ENCODE results near the gene CAMKK1.

Gene CAMKK1

GRCh38 chr17:3895354-3895753 lies 2.5 kb upstream of the CAMKK1 start:
- no peak for DNase-seq

GRCh38 chr17:3894911-3895343 lies 2.1 kb upstream of the CAMKK1 start:
- DNase-seq = no peak

- no peak for DNase-seq
Observed at GRCh38 chr17:3894188-3894587, 1.3 kb upstream of the CAMKK1 start.

GRCh38 chr17:3893720-3894116 lies 865 bp upstream of the CAMKK1 start:
- no peak for DNase-seq

- DNase-seq = peak; percentile 14
Observed at GRCh38 chr17:3892095-3892998, 506 bp downstream of the CAMKK1 start.

- no peak for DNase-seq
Observed at GRCh38 chr17:3891626-3892094, 1.2 kb downstream of the CAMKK1 start.

- peak; percentile 45 for DNase-seq
Observed at GRCh38 chr17:3890878-3891219, 2.0 kb downstream of the CAMKK1 start.

- DNase-seq = peak; percentile 45
Observed at GRCh38 chr17:3890082-3890877, 2.6 kb downstream of the CAMKK1 start.

GRCh38 chr17:3889325-3890012 lies 3.4 kb downstream of the CAMKK1 start:
- DNase-seq = no peak

- peak; percentile 35 for DNase-seq
Observed at GRCh38 chr17:3888343-3889171, 4.3 kb downstream of the CAMKK1 start.

GRCh38 chr17:3887804-3888203 lies 5.0 kb downstream of the CAMKK1 start:
- no peak for DNase-seq

GRCh38 chr17:3887394-3887793 lies 5.5 kb downstream of the CAMKK1 start:
- no peak for DNase-seq

GRCh38 chr17:3886776-3887175 lies 6.1 kb downstream of the CAMKK1 start:
- no peak for DNase-seq

GRCh38 chr17:3885970-3886369 lies 6.9 kb downstream of the CAMKK1 start:
- DNase-seq = no peak

GRCh38 chr17:3885271-3885670 lies 7.6 kb downstream of the CAMKK1 start:
- no peak for DNase-seq

- DNase-seq = no peak
Observed at GRCh38 chr17:3884188-3884587, 8.7 kb downstream of the CAMKK1 start.

- no peak for DNase-seq
Observed at GRCh38 chr17:3882276-3882675, 10.6 kb downstream of the CAMKK1 start.

GRCh38 chr17:3880983-3881382 lies 11.9 kb downstream of the CAMKK1 start:
- DNase-seq = no peak

- DNase-seq = no peak
Observed at GRCh38 chr17:3879591-3880417, 13.0 kb downstream of the CAMKK1 start.

GRCh38 chr17:3879186-3879585 lies 13.7 kb downstream of the CAMKK1 start:
- DNase-seq = no peak

- DNase-seq = no peak
Observed at GRCh38 chr17:3877220-3877619, 15.6 kb downstream of the CAMKK1 start.
